Breast epithelium (tissue), 4 donors: Measurements from ENCODE around the gene EP400. TPM values are rescaled to one million over a fixed set of nuclear protein-coding genes. Genes with fewer than 3 reads are reported as not detected.

ENCODE experiments used
- DNase-seq, 2 donors: peaks; one replicate each; pipeline ENCODE4 v3.0.0-alpha.2; 2019; ENCODE audit warnings: low spot score in 2 of 2
- H3K27ac ChIP-seq, 2 donors: fragments of 200-600 bp; sonication (generic) in 1 of 2; one replicate each; pipeline ENCODE4 v1.5.1; 2016 to 2019; ENCODE audit warnings: mild to moderate bottlenecking in 1 of 2
- H3K27me3 ChIP-seq, 2 donors: fragments of 200-600 bp; sonication (generic) in 1 of 2; one replicate each; pipeline versions ENCODE4 v1.5.1 to v1.6.0; 2017 to 2019; ENCODE audit warnings: control low read depth in 1 of 2, mild to moderate bottlenecking in 1 of 2
- H3K36me3 ChIP-seq: fragments of 200-600 bp; one replicate; pipeline ENCODE4 v1.5.1; 2019
- H3K4me1 ChIP-seq, 2 donors: fragments of 200-600 bp; sonication (generic); one replicate each; pipeline ENCODE4 v1.5.1; 2016 to 2019; ENCODE audit warnings: control low read depth in 1 of 2
- H3K4me3 ChIP-seq, 3 donors: fragments of 200-600 bp; sonication (generic); 1 replicate in 2 of 3; 2 replicates in 1 of 3; pipeline ENCODE4 v1.5.1; 2016 to 2019; ENCODE audit warnings: mild to moderate bottlenecking in 3 of 3, moderate library complexity in 2 of 3
- H3K9me3 ChIP-seq, 2 donors: fragments of 200-600 bp; sonication (generic) in 1 of 2; one replicate each; pipeline ENCODE4 v1.5.1; 2016 to 2019; ENCODE audit warnings: control low read depth in 1 of 2
- POLR2A ChIP-seq: fragments of 450-650 bp; IDR thresholded peaks from one replicate; pipeline ENCODE4 v1.6.1; 2016; ENCODE audit warnings: antibody characterized with exemption, mild to moderate bottlenecking, moderate library complexity
- POLR2AphosphoS5 ChIP-seq, 3 donors: sonication (generic); formaldehyde crosslinking; IDR thresholded peaks; one replicate each; pipeline ENCODE4 v1.6.1; 2017; ENCODE audit warnings: antibody characterized with exemption in 3 of 3
- intact Hi-C: fragments of 100-400 bp; cut with DNase I; formaldehyde crosslinking; loops from one replicate; pipeline ENCODE4 v1.15.1; 2023; ENCODE audit warnings: low total_unique reads
- total RNA-seq, 3 donors: library from RNA; depleted of rRNA; stranded (reverse); fragments of >200 nt; gene quantifications; one replicate each; pipeline ENCODE4 v1.1.0, GENCODE V29; 2016
- TF ChIP-seq, protein P1 (sequence below), 3 donors: fragments of 450-650 bp; IDR thresholded peaks; one replicate each; pipeline ENCODE4 v1.5.1; 2016 to 2017; ENCODE audit warnings: antibody characterized with exemption in 3 of 3, mild to moderate bottlenecking in 3 of 3, moderate library complexity in 3 of 3

EP400 gene
- total RNA-seq, 3 donors from 2014 or later = 20.3 to 27.2 (median 24.4) TPM

DNA sequence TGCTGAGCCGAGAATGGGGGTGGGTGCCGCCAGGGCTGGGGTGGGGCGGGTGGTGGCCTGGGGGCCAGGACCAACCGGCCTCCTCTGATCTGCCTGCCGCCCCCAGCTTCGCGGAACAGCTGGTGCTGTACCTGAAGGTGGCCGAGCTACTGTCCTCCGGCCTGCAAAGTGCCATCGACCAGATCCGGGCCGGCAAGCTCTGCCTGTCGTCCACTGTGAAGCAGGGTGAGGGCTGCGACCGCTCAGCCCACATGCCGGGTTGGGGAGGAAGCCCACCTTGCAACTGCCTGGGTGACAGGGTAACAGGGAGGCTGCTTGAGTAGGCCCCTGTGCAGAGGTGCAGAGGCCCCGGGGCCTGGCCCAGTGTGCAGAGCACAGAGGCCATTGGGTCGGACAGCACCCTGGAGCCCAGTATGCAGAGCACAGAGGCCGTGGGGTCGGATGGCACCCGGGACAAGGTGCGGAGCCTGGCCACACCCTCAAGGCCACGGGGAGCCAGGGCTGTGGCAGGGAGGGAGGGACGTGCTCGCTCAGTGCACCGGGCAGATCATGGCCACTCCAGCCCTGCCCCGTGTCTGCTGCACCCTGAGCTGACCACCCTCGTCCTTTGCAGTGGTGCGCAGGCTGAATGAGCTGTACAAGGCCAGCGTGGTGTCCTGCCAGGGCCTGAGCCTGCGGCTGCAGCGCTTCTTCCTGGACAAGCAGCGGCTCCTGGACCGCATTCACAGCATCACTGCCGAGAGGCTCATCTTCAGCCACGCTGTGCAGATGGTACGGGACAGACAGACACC is 30.2 kb upstream of the EP400 start:
- Histone ChIP-seq H3K4me1 (no peaks in the 10 kb centered on the region), H3K27me3 (no peaks in the 10 kb centered on the region), H3K27ac (no peak overlapping the region), H3K9me3 (no peaks in the 10 kb centered on the region), H3K4me3 (no peak overlapping the region), H3K36me3 (peaks cover 3% of the 10 kb centered on the region)
- no peak for TF ChIP-seq POLR2AphosphoS5 (IDR thresholded peaks at IDR 0.05)
- TF ChIP-seq, protein P1, sequence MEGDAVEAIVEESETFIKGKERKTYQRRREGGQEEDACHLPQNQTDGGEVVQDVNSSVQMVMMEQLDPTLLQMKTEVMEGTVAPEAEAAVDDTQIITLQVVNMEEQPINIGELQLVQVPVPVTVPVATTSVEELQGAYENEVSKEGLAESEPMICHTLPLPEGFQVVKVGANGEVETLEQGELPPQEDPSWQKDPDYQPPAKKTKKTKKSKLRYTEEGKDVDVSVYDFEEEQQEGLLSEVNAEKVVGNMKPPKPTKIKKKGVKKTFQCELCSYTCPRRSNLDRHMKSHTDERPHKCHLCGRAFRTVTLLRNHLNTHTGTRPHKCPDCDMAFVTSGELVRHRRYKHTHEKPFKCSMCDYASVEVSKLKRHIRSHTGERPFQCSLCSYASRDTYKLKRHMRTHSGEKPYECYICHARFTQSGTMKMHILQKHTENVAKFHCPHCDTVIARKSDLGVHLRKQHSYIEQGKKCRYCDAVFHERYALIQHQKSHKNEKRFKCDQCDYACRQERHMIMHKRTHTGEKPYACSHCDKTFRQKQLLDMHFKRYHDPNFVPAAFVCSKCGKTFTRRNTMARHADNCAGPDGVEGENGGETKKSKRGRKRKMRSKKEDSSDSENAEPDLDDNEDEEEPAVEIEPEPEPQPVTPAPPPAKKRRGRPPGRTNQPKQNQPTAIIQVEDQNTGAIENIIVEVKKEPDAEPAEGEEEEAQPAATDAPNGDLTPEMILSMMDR (IDR thresholded peaks at IDR 0.05) = no peak
- no peak for TF ChIP-seq POLR2A
- intact Hi-C loops = no loop called here
- DNase-seq = no peak

DNA sequence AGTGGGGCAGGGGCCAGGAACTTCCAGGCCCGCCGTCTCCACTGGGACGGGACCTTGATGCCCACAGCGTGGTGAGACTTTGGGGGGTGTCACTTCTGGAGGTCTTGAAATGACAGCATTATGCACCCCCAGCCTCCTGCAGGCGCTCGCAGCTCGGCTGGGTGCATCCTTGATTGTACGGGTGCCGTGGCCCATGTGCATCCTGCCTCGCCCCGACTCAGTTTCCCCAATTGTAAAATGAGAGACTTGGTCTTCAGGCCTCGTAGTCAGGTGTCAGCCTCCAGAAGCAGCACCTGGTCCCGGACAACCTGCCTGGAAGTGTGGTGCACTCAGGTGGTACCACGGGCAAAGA is 29.6 kb upstream of the EP400 start:
- H3K4me3 ChIP-seq = no peak overlapping the region
- no peaks in the 10 kb centered on the region for H3K36me3 ChIP-seq
- H3K27me3 ChIP-seq = no peaks in the 10 kb centered on the region
- intact Hi-C loops = no loop called here
- no peak for TF ChIP-seq POLR2AphosphoS5 (IDR thresholded peaks at IDR 0.05)
- TF ChIP-seq POLR2A = no peak
- TF ChIP-seq, protein P1 (IDR thresholded peaks at IDR 0.05) = no peak
- no peak overlapping the region for H3K27ac ChIP-seq
- H3K4me1 ChIP-seq = no peaks in the 10 kb centered on the region
- no peak for DNase-seq
- H3K9me3 ChIP-seq = no peaks in the 10 kb centered on the region

DNA sequence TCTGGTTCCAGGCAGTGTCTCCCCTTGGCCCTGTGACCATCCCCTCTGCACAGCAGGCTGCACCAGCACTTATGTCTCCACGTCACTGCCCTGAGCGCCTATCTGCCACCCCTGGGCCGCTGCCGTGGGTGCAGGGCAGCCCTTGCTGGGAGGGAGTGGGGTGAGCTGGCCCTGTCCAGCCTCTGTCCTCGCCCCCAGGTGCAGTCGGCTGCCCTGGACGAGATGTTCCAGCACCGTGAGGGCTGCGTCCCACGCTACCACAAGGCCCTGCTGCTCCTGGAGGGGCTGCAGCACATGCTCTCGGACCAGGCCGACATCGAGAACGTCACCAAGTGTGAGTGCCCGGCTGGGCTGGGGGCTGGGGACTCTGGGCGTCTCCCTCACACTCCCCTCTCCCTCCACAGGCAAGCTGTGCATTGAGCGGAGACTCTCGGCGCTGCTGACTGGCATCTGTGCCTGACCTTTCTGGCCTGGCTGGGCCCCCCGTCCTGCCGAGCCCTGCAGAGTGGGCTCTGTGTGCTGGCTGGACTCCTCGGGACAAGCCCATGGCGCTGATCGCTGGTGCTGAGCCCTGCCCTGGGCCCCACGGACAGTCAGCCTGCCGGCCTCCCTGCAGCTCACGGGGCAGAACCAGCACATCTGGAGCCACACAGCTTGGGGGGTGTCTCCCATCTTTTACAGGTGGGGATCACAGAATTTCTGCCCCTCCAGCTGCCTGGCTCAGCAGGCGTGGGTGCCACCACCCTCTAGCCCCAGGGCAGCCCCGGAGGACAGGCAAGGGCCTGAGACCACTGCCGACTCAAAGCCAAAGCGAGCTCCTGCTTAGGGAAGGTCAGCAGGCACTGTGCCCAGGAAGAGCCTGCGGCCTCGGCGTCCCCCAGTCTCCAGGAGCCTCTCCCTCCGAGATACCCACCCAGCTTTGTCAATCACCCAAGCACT is 28.6 kb upstream of the EP400 start:
- no peak for DNase-seq
- no peak overlapping the region for H3K4me3 ChIP-seq
- no peaks in the 10 kb centered on the region for H3K36me3 ChIP-seq
- no peaks in the 10 kb centered on the region for H3K4me1 ChIP-seq
- H3K27ac ChIP-seq = no peak overlapping the region
- TF ChIP-seq POLR2AphosphoS5 (IDR thresholded peaks at IDR 0.05) (no peak), POLR2A (no peak)
- TF ChIP-seq, protein P1 (IDR thresholded peaks at IDR 0.05) = no peak
- H3K9me3 ChIP-seq = no peaks in the 10 kb centered on the region
- H3K27me3 ChIP-seq = no peaks in the 10 kb centered on the region
- intact Hi-C loops = no loop called here

- Histone ChIP-seq H3K4me3 (no peak overlapping the region), H3K27ac (no peak overlapping the region), H3K4me1 (no peaks in the 10 kb centered on the region), H3K27me3 (no peaks in the 10 kb centered on the region), H3K9me3 (no peaks in the 10 kb centered on the region), H3K36me3 (no peaks in the 10 kb centered on the region)
- no peak for DNase-seq
- intact Hi-C loops = no loop called here
- TF ChIP-seq, protein P1 (IDR thresholded peaks at IDR 0.05) = no peak
- TF ChIP-seq POLR2A = no peak
- no peak for TF ChIP-seq POLR2AphosphoS5 (IDR thresholded peaks at IDR 0.05)
These were observed 27.6 kb upstream of the EP400 start for GRCh38 chr12:131921866-131922769.
